SK-N-SH treated with all-trans-retinoic acid at 6 μM for 48 hours (cell line): Measurements from ENCODE around the gene ADRA1B.

Experiments used
- ZFP3 ChIP-seq: fragments of 250-450 bp; sonication (Bioruptor Pico); IDR thresholded peaks from 2 replicates; pipeline ENCODE4 v1.5.0; 2020; ENCODE audit warnings: mild to moderate bottlenecking, moderate library complexity
- ZFP30 ChIP-seq: fragments of 450-650 bp; formaldehyde crosslinking; IDR thresholded peaks from 2 replicates; pipeline ENCODE4 v1.5.0; 2022; ENCODE audit warnings: mild to moderate bottlenecking, moderate library complexity
- TF ChIP-seq, protein P1 (sequence below): fragments of 250-450 bp; sonication (Bioruptor Pico); IDR thresholded peaks from 2 replicates; pipeline ENCODE4 v1.5.1; 2021; ENCODE audit warnings: mild to moderate bottlenecking, moderate library complexity
- TF ChIP-seq, protein P2 (sequence below): fragments of 250-450 bp; sonication (Bioruptor Pico); IDR thresholded peaks from 2 replicates; pipeline ENCODE4 v1.5.1; 2020; ENCODE audit warnings: low read depth, mild to moderate bottlenecking, moderate library complexity

DNA sequence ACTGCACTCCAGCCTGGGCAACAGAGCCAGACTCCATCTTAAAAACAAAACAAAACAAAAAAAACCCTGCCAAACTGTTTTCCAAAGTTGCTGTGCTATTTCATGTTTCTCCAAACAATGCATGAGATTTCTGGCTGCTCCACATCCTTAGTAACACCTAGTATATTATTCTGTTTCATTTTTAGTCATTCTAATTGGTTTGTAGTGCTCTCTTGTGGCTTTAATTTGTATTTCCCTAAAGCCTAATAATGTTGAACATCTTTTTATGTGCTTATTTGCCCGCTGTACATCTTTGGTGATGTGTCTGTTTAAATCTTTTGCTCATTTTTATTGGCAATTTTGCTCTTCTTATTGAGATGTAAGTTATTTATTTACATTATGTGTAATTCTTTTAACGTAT lies 74.2 kb downstream of the ADRA1B start:
- TF ChIP-seq ZFP3 (CRISPR knock-in tag) (no peak), ZFP30 (CRISPR knock-in tag) (no peak)
- TF ChIP-seq, protein P1, sequence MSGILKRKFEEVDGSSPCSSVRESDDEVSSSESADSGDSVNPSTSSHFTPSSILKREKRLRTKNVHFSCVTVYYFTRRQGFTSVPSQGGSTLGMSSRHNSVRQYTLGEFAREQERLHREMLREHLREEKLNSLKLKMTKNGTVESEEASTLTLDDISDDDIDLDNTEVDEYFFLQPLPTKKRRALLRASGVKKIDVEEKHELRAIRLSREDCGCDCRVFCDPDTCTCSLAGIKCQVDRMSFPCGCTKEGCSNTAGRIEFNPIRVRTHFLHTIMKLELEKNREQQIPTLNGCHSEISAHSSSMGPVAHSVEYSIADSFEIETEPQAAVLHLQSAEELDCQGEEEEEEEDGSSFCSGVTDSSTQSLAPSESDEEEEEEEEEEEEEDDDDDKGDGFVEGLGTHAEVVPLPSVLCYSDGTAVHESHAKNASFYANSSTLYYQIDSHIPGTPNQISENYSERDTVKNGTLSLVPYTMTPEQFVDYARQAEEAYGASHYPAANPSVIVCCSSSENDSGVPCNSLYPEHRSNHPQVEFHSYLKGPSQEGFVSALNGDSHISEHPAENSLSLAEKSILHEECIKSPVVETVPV (CRISPR knock-in tag) = no peak
- TF ChIP-seq, protein P2, sequence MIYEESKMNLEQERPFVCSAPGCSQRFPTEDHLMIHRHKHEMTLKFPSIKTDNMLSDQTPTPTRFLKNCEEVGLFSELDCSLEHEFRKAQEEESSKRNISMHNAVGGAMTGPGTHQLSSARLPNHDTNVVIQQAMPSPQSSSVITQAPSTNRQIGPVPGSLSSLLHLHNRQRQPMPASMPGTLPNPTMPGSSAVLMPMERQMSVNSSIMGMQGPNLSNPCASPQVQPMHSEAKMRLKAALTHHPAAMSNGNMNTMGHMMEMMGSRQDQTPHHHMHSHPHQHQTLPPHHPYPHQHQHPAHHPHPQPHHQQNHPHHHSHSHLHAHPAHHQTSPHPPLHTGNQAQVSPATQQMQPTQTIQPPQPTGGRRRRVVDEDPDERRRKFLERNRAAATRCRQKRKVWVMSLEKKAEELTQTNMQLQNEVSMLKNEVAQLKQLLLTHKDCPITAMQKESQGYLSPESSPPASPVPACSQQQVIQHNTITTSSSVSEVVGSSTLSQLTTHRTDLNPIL (CRISPR knock-in tag) = no peak
